Activated T-cell treated with anti-CD3 and anti-CD28 coated beads, Interleukin-2, amount 50 U/mL, for 24 hours (primary cell): ENCODE data around the gene AGXT.
"Not testable (repeated sequence)": the region's sequence is repeated elsewhere in the genome, so short reads cannot be mapped to it uniquely, and the experiment has no call there.

Experiments
- DNase-seq: peaks from one replicate; pipeline ENCODE4 v3.0.0-alpha.2; 2020
- H3K27ac Mint-ChIP-seq: 2 replicates; pipeline ENCODE4 v1.8.0; 2020; ENCODE audit warnings: mild to moderate bottlenecking, mixed read lengths
- H3K27me3 Mint-ChIP-seq: 2 replicates; pipeline ENCODE4 v1.8.0; 2020; ENCODE audit warnings: mixed read lengths
- H3K36me3 Mint-ChIP-seq: 2 replicates; pipeline ENCODE4 v1.8.0; 2020; ENCODE audit warnings: low read depth, mixed read lengths
- H3K4me1 Mint-ChIP-seq: 2 replicates; pipeline ENCODE4 v1.8.0; 2020; ENCODE audit warnings: low read depth, mixed read lengths
- H3K4me3 Mint-ChIP-seq: 2 replicates; pipeline ENCODE4 v1.8.0; 2020; ENCODE audit warnings: mild to moderate bottlenecking, moderate library complexity, mixed read lengths
- H3K9me3 Mint-ChIP-seq: 2 replicates; pipeline ENCODE4 v1.8.0; 2020; ENCODE audit warnings: mixed read lengths

AGXT gene

GRCh38 chr2:240834377-240834975 lies 34.1 kb upstream of the AGXT start:
- Mint-ChIP-seq H3K27me3 (peaks cover 14% of the 10 kb centered on the region), H3K4me1 (peaks cover 5% of the 10 kb centered on the region), H3K9me3 (no peaks in the 10 kb centered on the region), H3K36me3 (no peaks in the 10 kb centered on the region), H3K27ac (no peak overlapping the region), H3K4me3 (no peak overlapping the region)
- no peak for DNase-seq

- H3K27me3 Mint-ChIP-seq: peaks cover 12% of the 10 kb centered on the region
- DNase-seq: no peak
- H3K4me3 Mint-ChIP-seq: no peak overlapping the region
- peaks cover 5% of the 10 kb centered on the region for H3K4me1 Mint-ChIP-seq
- no peaks in the 10 kb centered on the region for H3K9me3 Mint-ChIP-seq
- H3K27ac Mint-ChIP-seq: no peak overlapping the region
- no peaks in the 10 kb centered on the region for H3K36me3 Mint-ChIP-seq
These were observed 33.1 kb upstream of the AGXT start for GRCh38 chr2:240835528-240835927.

GRCh38 chr2:240836781-240837467 lies 31.7 kb upstream of the AGXT start:
- Mint-ChIP-seq H3K27me3 (peaks cover 8% of the 10 kb centered on the region), H3K9me3 (no peaks in the 10 kb centered on the region), H3K4me3 (no peak overlapping the region), H3K36me3 (no peaks in the 10 kb centered on the region), H3K4me1 (peaks cover under 1% of the 10 kb centered on the region), H3K27ac (no peak overlapping the region)
- DNase-seq: no peak

GRCh38 chr2:240837621-240838020 lies 31.0 kb upstream of the AGXT start:
- H3K36me3 Mint-ChIP-seq: no peaks in the 10 kb centered on the region
- no peak overlapping the region for H3K27ac Mint-ChIP-seq
- no peaks in the 10 kb centered on the region for H3K4me1 Mint-ChIP-seq
- H3K27me3 Mint-ChIP-seq: peaks cover 8% of the 10 kb centered on the region
- no peak overlapping the region for H3K4me3 Mint-ChIP-seq
- H3K9me3 Mint-ChIP-seq: no peaks in the 10 kb centered on the region
- DNase-seq: no peak

GRCh38 chr2:240839152-240840143 lies 29.2 kb upstream of the AGXT start:
- no peak overlapping the region for H3K4me3 Mint-ChIP-seq
- H3K4me1 Mint-ChIP-seq: no peaks in the 10 kb centered on the region
- no peak overlapping the region for H3K27ac Mint-ChIP-seq
- H3K9me3 Mint-ChIP-seq: no peaks in the 10 kb centered on the region
- H3K27me3 Mint-ChIP-seq: peaks cover 8% of the 10 kb centered on the region
- DNase-seq: no peak
- H3K36me3 Mint-ChIP-seq: no peaks in the 10 kb centered on the region

- H3K4me1 Mint-ChIP-seq: no peaks in the 10 kb centered on the region
- H3K4me3 Mint-ChIP-seq: no peak overlapping the region
- DNase-seq: no peak
- H3K27me3 Mint-ChIP-seq: peaks cover 8% of the 10 kb centered on the region
- H3K27ac Mint-ChIP-seq: no peak overlapping the region
- no peaks in the 10 kb centered on the region for H3K9me3 Mint-ChIP-seq
- no peaks in the 10 kb centered on the region for H3K36me3 Mint-ChIP-seq
These were observed 28.1 kb upstream of the AGXT start for GRCh38 chr2:240840435-240841060.

GRCh38 chr2:240846309-240846708 lies 22.3 kb upstream of the AGXT start:
- not testable (repeated sequence) for H3K4me1 Mint-ChIP-seq, H3K27me3 Mint-ChIP-seq, H3K9me3 Mint-ChIP-seq, H3K4me3 Mint-ChIP-seq, H3K27ac Mint-ChIP-seq, DNase-seq, H3K36me3 Mint-ChIP-seq

- no peaks in the 10 kb centered on the region for H3K36me3 Mint-ChIP-seq
- H3K4me1 Mint-ChIP-seq: no peaks in the 10 kb centered on the region
- no peak overlapping the region for H3K4me3 Mint-ChIP-seq
- no peak overlapping the region for H3K27ac Mint-ChIP-seq
- no peaks in the 10 kb centered on the region for H3K27me3 Mint-ChIP-seq
- no peaks in the 10 kb centered on the region for H3K9me3 Mint-ChIP-seq
- DNase-seq: no peak
These were observed 21.6 kb upstream of the AGXT start for GRCh38 chr2:240846873-240847595.

- DNase-seq: no peak
- no peaks in the 10 kb centered on the region for H3K36me3 Mint-ChIP-seq
- H3K9me3 Mint-ChIP-seq: no peaks in the 10 kb centered on the region
- H3K4me3 Mint-ChIP-seq: no peak overlapping the region
- H3K27ac Mint-ChIP-seq: no peak overlapping the region
- H3K27me3 Mint-ChIP-seq: no peaks in the 10 kb centered on the region
- H3K4me1 Mint-ChIP-seq: no peaks in the 10 kb centered on the region
These were observed 20.8 kb upstream of the AGXT start for GRCh38 chr2:240847817-240848216.

- Mint-ChIP-seq H3K9me3 (peaks cover under 1% of the 10 kb centered on the region), H3K4me3 (no peak overlapping the region), H3K27me3 (no peaks in the 10 kb centered on the region), H3K4me1 (no peaks in the 10 kb centered on the region), H3K36me3 (no peaks in the 10 kb centered on the region), H3K27ac (no peak overlapping the region)
- DNase-seq: no peak
These were observed 19.5 kb upstream of the AGXT start for GRCh38 chr2:240848900-240849680.

- no peaks in the 10 kb centered on the region for H3K27me3 Mint-ChIP-seq
- no peaks in the 10 kb centered on the region for H3K4me1 Mint-ChIP-seq
- peaks cover 10% of the 10 kb centered on the region for H3K9me3 Mint-ChIP-seq
- no peak overlapping the region for H3K27ac Mint-ChIP-seq
- DNase-seq: no peak
- no peaks in the 10 kb centered on the region for H3K36me3 Mint-ChIP-seq
- H3K4me3 Mint-ChIP-seq: no peak overlapping the region
These were observed 18.6 kb upstream of the AGXT start for GRCh38 chr2:240850026-240850425.

GRCh38 chr2:240850756-240851077 lies 17.9 kb upstream of the AGXT start:
- Mint-ChIP-seq H3K36me3 (no peaks in the 10 kb centered on the region), H3K9me3 (peaks cover 12% of the 10 kb centered on the region), H3K27ac (no peak overlapping the region), H3K27me3 (no peaks in the 10 kb centered on the region), H3K4me1 (no peaks in the 10 kb centered on the region), H3K4me3 (no peak overlapping the region)
- no peak for DNase-seq

GRCh38 chr2:240851078-240851991 lies 17.3 kb upstream of the AGXT start:
- Mint-ChIP-seq H3K27ac (no peak overlapping the region), H3K4me3 (no peak overlapping the region), H3K9me3 (peaks cover 12% of the 10 kb centered on the region), H3K36me3 (no peaks in the 10 kb centered on the region), H3K4me1 (no peaks in the 10 kb centered on the region), H3K27me3 (no peaks in the 10 kb centered on the region)
- DNase-seq: peak; percentile 90
